Lung (tissue), 12 donors: Measurements from ENCODE around the gene PTPRT. TPM values are rescaled to one million over a fixed set of nuclear protein-coding genes. Genes with fewer than 3 reads are reported as not detected.

Experiments used
- ATAC-seq: fragments of 200-7000 bp; cut with Tn5 transposase; one replicate; pipeline ENCODE4 v1.9.1; 2020; ENCODE audit warnings: moderate number of reproducible peaks; ENCODE audit not compliant: insufficient read depth, low FRiP score
- DNase-seq, 3 donors: peaks; one replicate each; pipeline ENCODE4 v3.0.0-alpha.2; 2013 to 2017
- H3K27ac ChIP-seq, 2 donors: one replicate each; pipeline ENCODE4 v1.5.1; 2013; ENCODE audit warnings: mild to moderate bottlenecking in 2 of 2, moderate library complexity in 2 of 2, control low read depth in 1 of 2, inconsistent platforms in 1 of 2, low read depth in 1 of 2, low read length in 1 of 2
- H3K27me3 ChIP-seq, 3 donors: one replicate each; pipeline ENCODE4 v1.5.1; 2013; ENCODE audit warnings: low read length in 2 of 3; ENCODE audit not compliant: control insufficient read depth in 3 of 3, insufficient read depth in 3 of 3
- H3K36me3 ChIP-seq, 4 donors: one replicate each; pipeline ENCODE4 v1.5.1; 2013; ENCODE audit warnings: low read length in 4 of 4, mild to moderate bottlenecking in 1 of 4, moderate library complexity in 1 of 4; ENCODE audit not compliant: control insufficient read depth in 4 of 4, insufficient read depth in 4 of 4
- H3K4me1 ChIP-seq, 5 donors: one replicate each; pipeline ENCODE4 v1.5.1; 2013; ENCODE audit warnings: low read length in 5 of 5, mild to moderate bottlenecking in 2 of 5, moderate library complexity in 1 of 5; ENCODE audit not compliant: control insufficient read depth in 5 of 5, insufficient read depth in 5 of 5
- H3K4me3 ChIP-seq: one replicate; pipeline ENCODE4 v1.5.1; 2013; ENCODE audit warnings: mild to moderate bottlenecking, control low read depth, moderate library complexity
- H3K9ac ChIP-seq, 2 donors: one replicate each; pipeline ENCODE4 v1.5.1; 2013; ENCODE audit warnings: low read length in 2 of 2, control low read depth in 1 of 2; ENCODE audit not compliant: insufficient read depth in 1 of 2
- H3K9me3 ChIP-seq, 4 donors: one replicate each; pipeline ENCODE4 v1.5.1; 2013; ENCODE audit warnings: low read length in 3 of 4, mild to moderate bottlenecking in 1 of 4, moderate library complexity in 1 of 4; ENCODE audit not compliant: control insufficient read depth in 4 of 4, insufficient read depth in 3 of 4
- WGBS, 2 donors: extraction: QIAGEN DNeasy Blood & Tissue Kit; methylation state at CpG; one replicate each; pipeline ENCODE4 v1.1.7; 2013; 5-methylcytosine and 5-hydroxymethylcytosine counted together
- polyA plus RNA-seq, 2 donors: library from polyadenylated mRNA; stranded (reverse); fragments of 200-250 nt; gene quantifications; one replicate each; pipeline ENCODE4 v1.2.1, GENCODE V29; 2013
- total RNA-seq, 2 donors: library from RNA; depleted of rRNA in 1 of 2; stranded (reverse); fragments of >200 nt in 1 of 2; gene quantifications; one replicate each; pipeline ENCODE4 v1.2.1, GENCODE V29; 2014 to 2021
- TF ChIP-seq, protein P1 (sequence below): IDR thresholded peaks from 2 replicates; pipeline ENCODE4 v1.5.1; 2012; ENCODE audit warnings: mild to moderate bottlenecking; ENCODE audit errors: control extremely low read depth, extremely low read depth
- donor health status: control.
- donor health status: control.
- donor health status: Bipolar disorder and iron deficiency.
- donor health status: healthy.
- donor health status: DM: yes; HTN: yes; CAD: no.

The PTPRT gene
- total and polyA plus RNA-seq, 4 donors, result 0.37 to 13.8 (median 6.1) TPM

DNA sequence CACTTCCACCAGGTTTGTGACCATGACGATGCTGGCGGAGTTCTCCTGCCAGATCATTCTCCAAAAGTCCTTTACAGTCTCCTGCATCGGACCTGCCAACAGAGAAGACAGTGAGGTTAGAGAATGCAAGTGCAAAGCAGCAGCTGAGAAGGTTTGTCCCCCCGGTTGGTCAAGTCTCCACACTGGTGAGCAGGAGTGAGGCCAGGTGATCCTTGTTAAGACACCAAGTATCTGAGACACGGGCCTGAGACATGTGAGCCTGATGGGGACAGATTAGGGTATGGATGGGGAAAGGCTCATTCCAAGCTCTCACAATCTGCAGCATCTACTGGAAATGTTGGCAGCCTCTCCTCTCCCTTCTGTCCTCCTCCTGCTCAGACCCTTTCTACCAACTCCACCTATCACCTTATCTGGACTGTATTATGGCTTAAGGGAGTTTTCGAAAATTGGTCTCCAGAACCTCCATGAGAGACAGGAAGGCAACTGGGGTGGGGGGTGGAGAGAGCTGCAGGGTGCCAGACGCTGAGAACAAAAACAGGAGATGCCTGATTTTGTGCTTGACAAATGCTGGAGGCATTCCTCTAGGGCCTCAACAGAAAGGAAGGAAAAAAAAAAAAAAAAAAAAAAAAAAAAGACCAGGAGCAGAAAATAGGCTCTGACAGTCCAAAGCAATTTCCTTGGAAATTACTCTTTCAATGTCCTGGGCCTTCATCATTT is 1071.1 kb downstream of the PTPRT start:
- no peaks in the 10 kb centered on the region for H3K9me3 ChIP-seq
- no peak overlapping the region for H3K9ac ChIP-seq
- ATAC-seq (no peak), DNase-seq (no peak)
- no peak overlapping the region for H3K4me3 ChIP-seq
- no peaks in the 10 kb centered on the region for H3K27me3 ChIP-seq
- H3K27ac ChIP-seq, result no peak overlapping the region
- TF ChIP-seq, protein P1, sequence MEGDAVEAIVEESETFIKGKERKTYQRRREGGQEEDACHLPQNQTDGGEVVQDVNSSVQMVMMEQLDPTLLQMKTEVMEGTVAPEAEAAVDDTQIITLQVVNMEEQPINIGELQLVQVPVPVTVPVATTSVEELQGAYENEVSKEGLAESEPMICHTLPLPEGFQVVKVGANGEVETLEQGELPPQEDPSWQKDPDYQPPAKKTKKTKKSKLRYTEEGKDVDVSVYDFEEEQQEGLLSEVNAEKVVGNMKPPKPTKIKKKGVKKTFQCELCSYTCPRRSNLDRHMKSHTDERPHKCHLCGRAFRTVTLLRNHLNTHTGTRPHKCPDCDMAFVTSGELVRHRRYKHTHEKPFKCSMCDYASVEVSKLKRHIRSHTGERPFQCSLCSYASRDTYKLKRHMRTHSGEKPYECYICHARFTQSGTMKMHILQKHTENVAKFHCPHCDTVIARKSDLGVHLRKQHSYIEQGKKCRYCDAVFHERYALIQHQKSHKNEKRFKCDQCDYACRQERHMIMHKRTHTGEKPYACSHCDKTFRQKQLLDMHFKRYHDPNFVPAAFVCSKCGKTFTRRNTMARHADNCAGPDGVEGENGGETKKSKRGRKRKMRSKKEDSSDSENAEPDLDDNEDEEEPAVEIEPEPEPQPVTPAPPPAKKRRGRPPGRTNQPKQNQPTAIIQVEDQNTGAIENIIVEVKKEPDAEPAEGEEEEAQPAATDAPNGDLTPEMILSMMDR, result no peak
- no peaks in the 10 kb centered on the region for H3K36me3 ChIP-seq
- H3K4me1 ChIP-seq, result no peaks in the 10 kb centered on the region
- WGBS, 2 donors, result 61 to 63% methylated on average over 7 of the region's 7 CpGs

DNA sequence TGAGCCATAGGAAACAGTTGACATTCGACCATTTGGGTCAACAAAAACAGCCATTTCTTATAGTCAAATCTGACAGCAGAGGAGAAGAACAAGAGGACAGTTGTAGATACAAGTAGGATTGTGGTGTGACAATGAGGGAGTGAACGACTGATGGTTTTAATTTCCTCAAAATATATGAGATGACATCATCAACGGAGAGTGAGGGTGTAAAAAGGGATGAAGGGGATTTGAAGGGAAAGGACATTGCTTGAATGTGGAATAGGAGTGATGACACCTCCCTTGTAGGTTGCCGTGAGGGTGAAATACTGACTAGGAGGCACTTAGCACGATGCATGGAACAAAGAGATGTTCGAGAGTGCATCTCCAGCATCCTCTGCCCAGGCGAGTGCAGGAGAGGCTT is 1071.7 kb downstream of the PTPRT start:
- no peaks in the 10 kb centered on the region for H3K27me3 ChIP-seq
- no peaks in the 10 kb centered on the region for H3K4me1 ChIP-seq
- no peaks in the 10 kb centered on the region for H3K9me3 ChIP-seq
- no peak overlapping the region for H3K27ac ChIP-seq
- WGBS, 2 donors, result 78 to 83% methylated on average over 7 of the region's 7 CpGs
- no peak overlapping the region for H3K4me3 ChIP-seq
- DNase-seq, result no peak
- no peaks in the 10 kb centered on the region for H3K36me3 ChIP-seq
- H3K9ac ChIP-seq, result no peak overlapping the region
- TF ChIP-seq, protein P1, result no peak
- no peak for ATAC-seq

DNA sequence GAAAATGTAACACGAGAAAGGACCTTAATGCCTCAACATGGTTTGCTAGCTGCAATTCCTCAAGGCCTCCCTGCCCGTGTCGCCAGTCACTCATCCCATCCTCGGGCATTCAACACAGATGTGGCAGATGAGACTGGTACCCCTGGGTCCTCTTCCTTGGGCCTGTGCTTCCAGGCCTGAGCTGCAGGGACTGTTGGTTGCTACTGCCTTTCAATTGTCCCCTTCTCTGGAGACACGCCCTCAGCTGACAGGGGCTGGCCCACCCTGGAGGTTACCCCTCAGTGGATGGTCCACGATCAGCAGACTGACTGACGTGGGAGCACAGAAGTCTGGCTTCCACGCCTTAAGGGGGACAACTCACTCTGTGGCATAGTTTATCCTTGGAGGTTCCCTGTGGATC is 1076.5 kb downstream of the PTPRT start:
- no peak for ATAC-seq
- Histone ChIP-seq H3K27me3 (no peaks in the 10 kb centered on the region), H3K4me3 (no peak overlapping the region), H3K9ac (no peak overlapping the region), H3K4me1 (no peaks in the 10 kb centered on the region), H3K9me3 (no peaks in the 10 kb centered on the region), H3K27ac (no peak overlapping the region), H3K36me3 (no peaks in the 10 kb centered on the region)
- WGBS, 2 donors, result 80 to 87% methylated on average over 8 of the region's 8 CpGs
- no peak for DNase-seq
- TF ChIP-seq, protein P1, result no peak

DNA sequence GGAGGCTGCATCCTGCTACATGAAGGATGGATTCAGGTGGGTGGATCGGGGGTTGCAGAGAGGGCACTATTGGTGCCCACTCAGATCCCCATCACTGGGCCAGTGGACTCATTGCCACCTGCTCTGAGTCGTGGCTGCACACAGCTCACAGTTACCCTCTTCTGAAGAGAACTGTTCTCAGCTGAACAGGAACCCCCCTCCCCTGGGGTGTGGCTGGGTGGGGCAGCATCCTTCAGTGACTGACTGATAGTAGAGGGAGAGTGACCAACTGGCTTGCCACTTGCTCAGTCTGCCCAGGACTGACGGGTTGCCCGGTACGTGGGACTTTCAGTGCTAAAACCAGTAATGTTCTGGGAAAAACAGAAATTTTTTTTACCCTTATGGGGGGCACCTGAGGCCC is 1077.5 kb downstream of the PTPRT start:
- no peak for DNase-seq
- H3K36me3 ChIP-seq, result no peaks in the 10 kb centered on the region
- no peak overlapping the region for H3K27ac ChIP-seq
- WGBS, 2 donors, result 86 to 88% methylated on average over 5 of the region's 5 CpGs
- no peaks in the 10 kb centered on the region for H3K4me1 ChIP-seq
- H3K9ac ChIP-seq, result no peak overlapping the region
- ATAC-seq, result no peak
- no peaks in the 10 kb centered on the region for H3K9me3 ChIP-seq
- TF ChIP-seq, protein P1, result no peak
- no peak overlapping the region for H3K4me3 ChIP-seq
- no peaks in the 10 kb centered on the region for H3K27me3 ChIP-seq
